ENCODE results near the gene OR5B12.

GRCh38 chr11:58429273-58429672 lies 12.8 kb downstream of the OR5B12 start:
- no peak for TF ChIP-seq CTCF (conservative IDR thresholded peaks at IDR 0.05)
- TF ChIP-seq ZFX (IDR thresholded peaks at IDR 0.05) = no peak
